Fibroblast of skin of left biceps (primary cell): ENCODE data around the gene LYSET.
"Not testable (repeated sequence)": the region's sequence is repeated elsewhere in the genome, so short reads cannot be mapped to it uniquely, and the experiment has no call there.

ENCODE experiments used
- DNase-seq, 2 experiments: peaks; one replicate each; pipeline ENCODE4 v3.0.0-alpha.2; 2013; ENCODE audit warnings: low read depth in 2 of 2

Gene LYSET

GRCh38 chr14:93168610-93169009, 16.5 kb upstream of the LYSET start:
- not testable (repeated sequence) for DNase-seq

GRCh38 chr14:93169619-93170018, 15.5 kb upstream of the LYSET start:
- DNase-seq, result not testable (repeated sequence)

- not testable (repeated sequence) for DNase-seq
Observed at GRCh38 chr14:93170141-93170540, 15.0 kb upstream of the LYSET start.

GRCh38 chr14:93171376-93171775, 13.7 kb upstream of the LYSET start:
- DNase-seq, result no peak

GRCh38 chr14:93173943-93174395, 11.1 kb upstream of the LYSET start:
- no peak for DNase-seq

GRCh38 chr14:93174731-93175130, 10.4 kb upstream of the LYSET start:
- not testable (repeated sequence) for DNase-seq

- DNase-seq, result no peak
Observed at GRCh38 chr14:93175492-93175891, 9.6 kb upstream of the LYSET start.

- DNase-seq, result no peak
Observed at GRCh38 chr14:93183596-93184317, 1.4 kb upstream of the LYSET start.

- DNase-seq, result no peak
Observed at GRCh38 chr14:93185349-93185720, 218 bp downstream of the LYSET start.

GRCh38 chr14:93186466-93186865, 1.3 kb downstream of the LYSET start:
- DNase-seq, result no peak

GRCh38 chr14:93186956-93187355, 1.8 kb downstream of the LYSET start:
- DNase-seq, result no peak

- no peak for DNase-seq
Observed at GRCh38 chr14:93195316-93195999, 10.3 kb downstream of the LYSET start.

- DNase-seq, result no peak
Observed at GRCh38 chr14:93199031-93199430, 13.9 kb downstream of the LYSET start.

- DNase-seq, result no peak
Observed at GRCh38 chr14:93200553-93200952, 15.4 kb downstream of the LYSET start.

GRCh38 chr14:93201155-93201704, 16.1 kb downstream of the LYSET start:
- no peak for DNase-seq

- peak; percentile 80 to 87 for DNase-seq
Observed at GRCh38 chr14:93206793-93207467, 21.8 kb downstream of the LYSET start, which contains the start of the genes GON7 and UBR7. GON7 (minus strand) TSS chr14:93207065; CDS start chr14:93207037, 28 bp downstream. UBR7 (plus strand) TSS chr14:93207256; CDS start chr14:93207292, 36 bp downstream.

- no peak for DNase-seq
Observed at GRCh38 chr14:93207468-93208308, 22.6 kb downstream of the LYSET start.

- no peak for DNase-seq
Observed at GRCh38 chr14:93212432-93212831, 27.3 kb downstream of the LYSET start.

GRCh38 chr14:93214598-93214997, 29.5 kb downstream of the LYSET start:
- no peak for DNase-seq

- no peak for DNase-seq
Observed at GRCh38 chr14:93219103-93219726, 34.1 kb downstream of the LYSET start.

- DNase-seq, result no peak
Observed at GRCh38 chr14:93220509-93220908, 35.4 kb downstream of the LYSET start.
